ENCODE measurements around the gene SLC6A11.

- TF ChIP-seq JUND (IDR thresholded peaks at IDR 0.05; ENCODE audit: borderline replicate concordance, low read depth, low read length): no peak
- no peak for TF ChIP-seq JUND (tag; IDR thresholded peaks at IDR 0.05; ENCODE audit: borderline replicate concordance, low read depth, low read length)
- TF ChIP-seq, protein P1, sequence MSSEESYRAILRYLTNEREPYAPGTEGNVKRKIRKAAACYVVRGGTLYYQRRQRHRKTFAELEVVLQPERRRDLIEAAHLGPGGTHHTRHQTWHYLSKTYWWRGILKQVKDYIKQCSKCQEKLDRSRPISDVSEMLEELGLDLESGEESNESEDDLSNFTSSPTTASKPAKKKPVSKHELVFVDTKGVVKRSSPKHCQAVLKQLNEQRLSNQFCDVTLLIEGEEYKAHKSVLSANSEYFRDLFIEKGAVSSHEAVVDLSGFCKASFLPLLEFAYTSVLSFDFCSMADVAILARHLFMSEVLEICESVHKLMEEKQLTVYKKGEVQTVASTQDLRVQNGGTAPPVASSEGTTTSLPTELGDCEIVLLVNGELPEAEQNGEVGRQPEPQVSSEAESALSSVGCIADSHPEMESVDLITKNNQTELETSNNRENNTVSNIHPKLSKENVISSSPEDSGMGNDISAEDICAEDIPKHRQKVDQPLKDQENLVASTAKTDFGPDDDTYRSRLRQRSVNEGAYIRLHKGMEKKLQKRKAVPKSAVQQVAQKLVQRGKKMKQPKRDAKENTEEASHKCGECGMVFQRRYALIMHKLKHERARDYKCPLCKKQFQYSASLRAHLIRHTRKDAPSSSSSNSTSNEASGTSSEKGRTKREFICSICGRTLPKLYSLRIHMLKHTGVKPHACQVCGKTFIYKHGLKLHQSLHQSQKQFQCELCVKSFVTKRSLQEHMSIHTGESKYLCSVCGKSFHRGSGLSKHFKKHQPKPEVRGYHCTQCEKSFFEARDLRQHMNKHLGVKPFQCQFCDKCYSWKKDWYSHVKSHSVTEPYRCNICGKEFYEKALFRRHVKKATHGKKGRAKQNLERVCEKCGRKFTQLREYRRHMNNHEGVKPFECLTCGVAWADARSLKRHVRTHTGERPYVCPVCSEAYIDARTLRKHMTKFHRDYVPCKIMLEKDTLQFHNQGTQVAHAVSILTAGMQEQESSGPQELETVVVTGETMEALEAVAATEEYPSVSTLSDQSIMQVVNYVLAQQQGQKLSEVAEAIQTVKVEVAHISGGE (CRISPR knock-in tag; IDR thresholded peaks at IDR 0.05): no peak
- TF ChIP-seq EZH2 (IDR thresholded peaks at IDR 0.05; ENCODE audit: borderline replicate concordance, low read depth, low read length): no peak
- no peak for TF ChIP-seq SMAD3 (CRISPR knock-in tag; conservative IDR thresholded peaks at IDR 0.05)
- TF ChIP-seq EP400 (IDR thresholded peaks at IDR 0.05): no peak
- TF ChIP-seq FOXJ3 (CRISPR knock-in tag; IDR thresholded peaks at IDR 0.05): no peak
- no peak for TF ChIP-seq MAFG (tag; conservative IDR thresholded peaks at IDR 0.05)
- TF ChIP-seq POLR2AphosphoS5 (IDR thresholded peaks at IDR 0.05; ENCODE audit: control insufficient read depth, insufficient read depth, low read depth, low read length): no peak
- TF ChIP-seq CHD1 (IDR thresholded peaks at IDR 0.05; ENCODE audit: low read length): no peak
- no peak for TF ChIP-seq NFYB (IDR thresholded peaks at IDR 0.05; ENCODE audit: extremely low read depth, insufficient read length)
- TF ChIP-seq CTCF (IDR thresholded peaks at IDR 0.05 in 2 of 3, conservative IDR thresholded peaks at IDR 0.05 in 1 of 3; ENCODE audit: insufficient read depth in 2 of 3, low read depth in 1 of 3, low read length in 3 of 3): no peak
These were observed 10.0 kb upstream of the SLC6A11 start for GRCh38 chr3:10806006-10806405.

Measured in K562 (cell line).